GM19240 (cell line): Measurements from ENCODE around the gene SSR3.

Source experiments
- DNase-seq: peaks from one replicate; pipeline ENCODE4 v3.0.0; 2011; ENCODE audit warnings: low spot score; ENCODE audit not compliant: insufficient read length

SSR3 gene

DNA sequence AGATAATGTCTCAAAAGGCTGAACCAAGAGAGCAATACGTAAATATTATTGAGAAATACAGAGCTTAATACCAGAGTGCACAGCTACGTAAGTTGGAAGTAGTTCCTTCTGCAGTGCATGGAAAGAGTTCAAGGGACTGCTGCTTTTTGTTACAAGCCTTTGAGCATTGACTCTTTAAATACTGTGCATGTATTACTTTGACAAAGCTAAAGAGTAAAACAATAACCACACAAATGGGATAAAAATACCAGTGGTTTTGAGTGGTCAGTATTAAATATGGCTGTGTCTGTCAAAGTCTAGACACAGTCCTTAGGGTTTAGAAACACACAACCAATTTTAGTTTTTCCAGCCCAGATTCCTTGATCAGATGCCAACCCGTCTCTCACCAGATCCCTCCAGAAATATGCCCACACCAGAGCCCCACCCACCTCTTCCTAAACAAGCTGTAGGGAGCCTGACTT lies 62.1 kb downstream of the SSR3 start:
- DNase-seq = no peak

DNA sequence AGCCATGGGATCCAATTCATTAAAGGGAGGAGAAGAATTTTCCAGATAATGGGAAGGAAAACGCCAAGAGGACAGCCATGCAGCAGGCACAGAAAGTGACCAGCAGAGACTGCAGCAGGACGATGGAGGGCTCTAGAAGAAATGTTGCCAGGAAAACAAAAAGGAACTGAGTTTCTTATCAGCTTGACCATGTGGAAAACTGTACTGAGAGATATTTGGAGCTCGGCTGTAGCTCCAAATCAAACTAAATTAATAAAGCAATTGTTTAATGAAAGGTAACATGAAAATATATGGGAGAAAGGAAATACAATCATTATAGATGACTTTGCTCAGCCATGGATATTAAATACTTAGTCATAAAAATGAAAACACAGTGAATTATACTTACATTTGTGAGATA lies 63.7 kb downstream of the SSR3 start:
- DNase-seq = no peak
